HL-60/S4 treated with retinoic acid at 250 ng/mL for 4 days and 3 days (cell line): Measurements from ENCODE around the gene ASB16.
"Not testable (repeated sequence)": the region's sequence is repeated elsewhere in the genome, so short reads cannot be mapped to it uniquely, and the experiment has no call there.

Experiments used
- in situ Hi-C: fragments of 300-500 bp; cut with MboI; formaldehyde crosslinking; loops from 2 replicates; pipeline ENCODE4 v1.7.0; 2022; ENCODE audit warnings: low sequenced_read_pairs

Gene ASB16

DNA sequence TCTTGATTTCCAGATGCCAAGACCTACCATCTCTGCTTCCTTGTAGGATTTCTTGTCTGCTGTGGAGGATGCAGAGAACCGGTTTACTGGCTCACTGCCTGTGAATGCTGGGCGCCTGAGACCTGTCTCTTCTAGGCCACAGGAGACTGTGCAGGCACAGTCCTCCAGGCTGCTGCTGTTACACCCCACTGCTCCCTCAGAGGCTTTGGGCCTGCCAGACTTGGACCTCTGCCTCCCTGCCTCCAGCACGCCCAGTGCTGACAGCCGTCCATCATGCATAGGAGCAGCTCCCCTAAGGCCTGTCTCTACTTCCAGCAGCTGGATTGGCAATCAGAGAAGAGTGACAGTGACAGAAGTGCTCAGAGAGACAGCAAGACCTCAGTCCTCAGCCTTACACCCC is 22.7 kb upstream of the ASB16 start:
- in situ Hi-C loops = no loop called here

DNA sequence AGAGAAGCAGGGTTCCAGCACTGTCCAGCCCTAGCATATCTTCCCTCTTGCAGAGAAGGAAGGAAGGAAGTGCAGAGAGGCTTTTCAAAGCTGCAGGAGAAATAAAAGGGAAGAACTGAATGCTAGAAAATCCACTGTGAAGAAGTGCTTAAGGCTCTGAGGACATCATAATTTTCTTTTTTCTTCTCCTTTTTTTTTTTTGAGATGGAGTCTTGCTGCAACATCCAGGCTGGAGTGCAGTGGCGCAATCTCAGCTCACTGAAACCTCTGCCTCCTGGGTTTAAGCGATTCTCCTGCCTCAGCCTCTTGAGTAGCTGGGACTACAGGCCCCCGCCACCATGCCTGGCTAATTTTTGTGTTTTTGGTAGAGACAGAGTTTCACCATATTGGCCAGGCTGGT is 21.4 kb upstream of the ASB16 start:
- in situ Hi-C loops = not testable (repeated sequence)

DNA sequence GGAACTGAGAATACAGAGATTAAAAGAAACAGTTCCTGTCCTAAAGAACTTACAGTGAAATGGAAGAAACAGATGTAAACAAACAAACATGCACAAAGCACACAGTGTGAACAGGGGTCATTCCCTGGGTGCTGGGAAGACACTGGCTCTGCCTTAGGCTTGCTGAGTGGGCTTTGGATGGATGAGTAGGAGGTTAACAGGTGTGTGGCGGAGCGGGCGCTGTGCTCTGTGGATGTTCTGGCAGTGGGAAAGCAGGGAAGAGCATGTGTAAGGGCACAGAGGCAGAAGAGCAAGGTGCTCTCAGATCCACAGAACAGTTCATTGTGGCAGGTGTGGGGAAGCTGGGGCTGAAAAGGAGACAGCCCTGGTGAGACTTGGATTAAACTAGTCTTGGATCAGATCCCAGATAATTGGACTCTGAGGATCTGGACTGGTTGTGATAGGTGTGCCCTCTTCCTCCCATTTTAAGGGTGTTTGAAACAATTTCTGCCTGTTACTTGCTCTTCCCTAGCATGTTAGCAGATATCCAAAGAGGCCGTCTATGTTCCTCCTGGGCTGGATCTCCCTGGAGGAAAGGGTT is 20.7 kb upstream of the ASB16 start:
- in situ Hi-C loops = no loop called here

DNA sequence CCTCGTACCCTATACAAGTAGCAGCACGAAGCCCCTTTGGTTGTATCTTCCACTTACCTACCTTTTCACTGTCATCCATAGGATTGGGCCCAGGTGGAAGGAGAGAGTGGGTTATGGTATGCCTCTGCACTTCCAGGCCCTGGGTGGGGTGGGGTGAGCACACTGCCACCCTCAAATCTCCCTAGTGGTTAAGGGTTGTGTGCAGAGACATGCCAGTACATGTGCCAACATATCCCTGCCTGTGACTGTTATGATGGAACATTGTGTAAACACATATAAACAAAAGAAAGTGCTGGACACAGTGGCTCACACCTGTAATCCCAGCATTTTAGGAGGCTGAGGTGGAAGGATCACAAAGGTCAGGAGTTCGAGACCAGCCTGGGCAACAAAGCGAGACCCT is 17.6 kb upstream of the ASB16 start:
- in situ Hi-C loops = no loop called here

DNA sequence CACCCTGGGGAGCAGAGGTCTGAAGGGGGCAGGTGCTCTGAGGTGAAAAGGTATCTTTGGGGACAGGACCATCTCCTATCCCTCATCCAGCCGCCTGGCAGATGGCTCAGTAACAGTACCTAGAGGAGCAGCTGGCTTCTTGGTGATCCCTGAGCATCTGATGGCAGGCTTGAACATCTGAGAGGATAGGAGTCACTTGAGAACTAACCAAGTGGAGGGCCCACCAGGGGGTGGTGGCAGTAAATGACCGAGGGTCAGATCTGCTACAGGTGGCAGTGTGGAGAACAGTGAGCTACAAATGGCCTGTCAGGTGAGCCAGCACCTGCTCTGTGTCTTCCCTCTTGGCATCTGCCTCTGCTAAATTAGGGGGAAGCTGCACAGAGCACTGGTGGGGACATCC is 15.0 kb upstream of the ASB16 start:
- in situ Hi-C loops = no loop called here

DNA sequence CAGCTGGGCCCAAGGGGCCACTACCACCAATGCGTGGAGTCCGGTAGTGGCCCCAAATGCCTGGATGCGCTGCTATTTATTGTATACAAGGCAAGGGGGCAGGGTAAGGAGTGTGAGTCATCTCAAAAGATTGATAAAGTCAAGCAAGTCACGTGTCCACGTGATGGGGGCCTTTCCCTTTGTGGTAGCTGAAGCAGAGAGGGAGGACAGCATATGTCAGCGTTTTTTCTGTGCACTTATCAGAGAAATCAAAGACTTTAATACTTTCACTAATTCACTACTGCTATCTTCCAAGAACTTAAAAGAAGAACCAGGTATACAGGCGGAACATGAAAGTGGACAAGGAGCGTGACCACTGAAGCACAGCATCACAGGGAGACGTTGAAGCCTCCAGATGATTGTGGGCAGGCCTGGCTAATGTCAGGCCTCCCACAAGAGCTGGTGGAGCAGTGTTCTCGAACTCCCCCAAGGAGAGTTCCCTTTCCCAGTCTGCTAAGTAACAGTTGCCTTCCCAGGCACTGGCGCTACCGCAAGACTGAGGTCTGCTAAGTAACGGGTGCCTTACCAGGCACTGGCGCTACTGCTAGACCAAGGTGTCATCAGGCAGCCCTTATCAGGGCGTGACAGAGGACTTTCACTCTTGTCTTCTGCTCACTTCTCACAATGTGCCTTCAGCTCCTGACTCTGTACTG is 10.8 kb upstream of the ASB16 start:
- in situ Hi-C loops = no loop called here

DNA sequence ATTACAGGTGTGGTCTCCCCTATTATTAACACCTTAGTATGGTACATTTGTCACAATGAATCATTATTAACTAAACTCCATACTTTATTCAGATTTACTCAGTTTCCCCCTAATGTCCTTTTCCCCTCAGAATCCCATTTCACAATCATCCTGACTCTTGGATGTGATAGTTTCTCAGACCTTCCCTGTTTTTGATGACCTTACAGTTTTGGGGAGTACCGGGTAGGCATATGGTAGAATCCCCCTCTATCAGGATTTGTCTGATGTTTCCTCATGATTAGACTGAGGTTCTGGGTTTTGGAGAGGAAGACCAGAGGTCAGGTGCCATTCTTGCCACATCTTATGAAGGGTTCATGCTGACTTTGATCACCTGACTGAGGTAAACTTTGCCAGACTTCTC is 6.0 kb upstream of the ASB16 start:
- in situ Hi-C loops = no loop called here

DNA sequence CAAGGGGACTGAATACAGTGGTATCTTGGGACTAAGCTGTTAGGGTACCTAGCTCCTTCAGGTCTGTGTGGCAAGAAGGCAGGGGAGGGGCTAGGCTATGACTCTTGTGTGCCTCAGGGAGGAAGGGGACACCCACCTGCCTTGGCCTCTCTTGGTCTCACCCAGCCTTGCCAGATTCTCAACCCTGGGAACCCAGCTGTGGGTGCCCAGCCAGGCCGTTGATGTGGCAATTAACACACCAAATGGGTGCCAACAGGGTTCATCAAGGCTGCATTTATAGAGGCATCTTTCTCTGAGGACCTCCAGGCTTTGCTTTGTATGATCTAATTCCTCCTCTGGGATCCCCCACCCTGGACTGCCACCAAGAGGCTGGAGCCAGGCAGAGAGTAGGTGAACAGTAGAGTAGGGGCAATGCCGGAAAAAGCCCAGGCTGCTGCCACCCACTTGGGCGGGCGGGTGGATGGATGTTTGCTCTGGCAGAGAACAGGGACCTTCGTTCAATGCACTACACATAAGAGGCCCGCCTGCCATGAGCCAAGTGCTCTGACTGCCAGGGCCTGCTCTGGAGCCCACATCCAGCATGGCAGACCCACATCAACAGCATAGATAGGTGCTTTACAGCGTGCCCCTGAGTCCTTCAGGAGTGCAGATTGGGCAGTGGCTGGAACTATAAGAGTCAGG is 3.2 kb upstream of the ASB16 start:
- in situ Hi-C loops = no loop called here

DNA sequence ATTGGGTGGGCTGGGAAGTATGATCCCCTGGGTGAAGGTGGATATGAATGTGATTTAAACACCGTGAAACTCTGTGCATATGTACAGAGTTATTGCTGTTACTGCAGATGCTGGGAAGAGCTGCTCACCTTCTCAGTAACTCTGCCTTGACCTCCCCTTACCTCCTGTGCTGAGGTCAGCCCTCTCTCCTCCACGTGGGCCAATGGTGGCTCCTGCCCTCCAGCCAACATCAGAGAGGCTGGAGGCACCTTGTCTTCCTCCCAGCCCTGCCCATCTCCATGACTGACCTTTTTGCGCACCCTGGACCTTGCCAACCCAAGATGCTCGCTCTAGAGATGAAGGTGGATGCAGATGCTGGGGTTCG is 387 bp upstream of the ASB16 start:
- in situ Hi-C loops = no loop called here

DNA sequence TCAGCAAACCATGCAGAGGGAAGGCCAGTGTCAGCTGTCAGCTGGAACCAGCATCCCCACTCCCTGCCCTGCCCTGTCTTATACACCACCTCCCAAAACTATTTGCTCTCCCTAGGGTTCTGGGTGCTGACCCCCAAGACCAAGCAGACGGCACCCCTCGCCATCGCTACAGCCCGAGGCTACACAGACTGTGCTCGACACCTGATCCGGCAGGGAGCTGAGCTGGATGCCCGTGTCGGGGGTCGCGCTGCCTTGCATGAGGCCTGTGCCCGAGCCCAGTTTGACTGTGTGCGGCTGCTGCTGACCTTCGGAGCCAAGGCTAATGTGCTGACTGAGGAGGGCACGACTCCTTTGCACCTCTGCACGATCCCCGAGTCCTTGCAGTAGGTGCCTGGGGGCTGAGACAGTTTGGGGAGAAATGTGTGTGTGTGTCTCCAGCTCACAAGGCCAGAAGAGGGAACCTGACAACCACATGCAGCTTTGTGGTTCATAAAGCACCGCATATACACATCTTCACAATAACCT is 1.5 kb downstream of the ASB16 start:
- in situ Hi-C loops = no loop called here

DNA sequence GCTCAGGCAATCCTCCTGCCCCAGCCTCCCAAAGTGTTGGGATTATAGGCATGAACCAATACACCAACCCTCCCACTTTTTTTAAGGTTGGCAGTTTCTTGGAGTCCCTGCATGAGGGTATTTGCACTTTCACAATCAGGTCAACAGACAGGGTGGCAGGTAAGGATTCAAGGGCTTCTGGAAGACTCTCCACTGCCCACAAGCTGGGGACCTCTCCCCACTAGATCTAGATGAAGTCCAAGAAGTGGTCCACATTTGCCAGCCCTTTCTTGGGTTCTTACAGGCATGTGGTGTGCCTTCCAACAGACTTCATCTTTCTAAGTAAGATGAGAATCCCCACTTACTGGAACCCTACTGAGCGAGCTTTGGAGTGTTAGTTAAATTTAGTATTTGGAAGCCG is 3.9 kb downstream of the ASB16 start:
- in situ Hi-C loops = no loop called here

DNA sequence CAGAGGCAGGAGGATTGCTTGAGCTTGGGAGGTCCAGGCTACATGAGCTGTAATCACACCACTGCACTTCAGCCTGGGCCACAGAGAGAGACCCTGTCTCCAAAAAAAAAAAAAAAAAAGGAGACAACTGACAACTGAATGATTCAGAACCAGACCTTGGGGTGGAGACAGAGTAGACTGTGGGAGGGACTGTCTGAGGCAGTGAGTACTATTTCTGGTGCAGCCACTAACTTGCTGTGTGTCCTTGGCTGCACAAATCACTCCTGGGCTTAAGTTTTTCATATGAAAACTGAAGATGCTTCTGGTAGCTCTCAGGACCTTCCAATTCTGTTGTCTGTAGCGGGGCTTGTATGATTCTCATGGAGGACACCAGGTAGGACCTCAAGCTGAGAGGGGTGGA is 5.8 kb downstream of the ASB16 start:
- in situ Hi-C loops = no loop called here

DNA sequence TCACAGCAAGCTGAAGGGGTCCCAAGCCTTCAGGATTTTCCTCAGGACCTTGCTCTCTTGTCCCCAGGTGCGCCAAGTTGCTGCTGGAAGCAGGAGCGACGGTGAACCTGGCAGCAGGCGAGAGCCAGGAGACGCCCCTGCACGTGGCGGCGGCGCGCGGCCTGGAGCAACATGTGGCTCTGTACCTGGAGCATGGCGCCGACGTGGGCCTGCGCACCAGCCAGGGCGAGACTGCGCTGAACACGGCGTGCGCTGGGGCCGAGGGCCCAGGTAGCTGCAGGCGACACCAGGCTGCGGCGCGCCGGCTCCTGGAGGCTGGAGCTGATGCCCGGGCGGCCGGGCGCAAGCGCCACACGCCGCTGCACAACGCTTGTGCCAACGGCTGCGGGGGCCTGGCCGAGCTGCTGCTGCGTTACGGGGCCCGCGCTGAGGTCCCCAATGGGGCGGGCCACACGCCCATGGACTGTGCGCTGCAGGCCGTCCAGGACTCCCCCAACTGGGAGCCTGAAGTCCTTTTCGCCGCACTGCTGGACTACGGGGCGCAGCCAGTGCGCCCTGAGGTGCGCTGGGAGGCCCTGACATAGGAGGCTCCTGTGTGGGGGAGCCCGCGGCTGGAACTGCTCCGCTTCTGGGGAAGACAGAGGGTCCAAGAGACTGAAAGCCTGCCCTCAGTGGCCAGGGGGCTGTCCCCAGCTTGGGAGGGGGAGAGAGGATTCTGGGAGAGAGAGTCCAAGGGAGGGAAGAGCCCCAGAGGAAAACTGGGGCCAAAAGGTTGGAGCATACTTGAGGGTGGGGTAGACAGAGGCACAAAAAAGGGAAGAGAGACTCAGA is 6.4 kb downstream of the ASB16 start:
- in situ Hi-C loops = no loop called here

DNA sequence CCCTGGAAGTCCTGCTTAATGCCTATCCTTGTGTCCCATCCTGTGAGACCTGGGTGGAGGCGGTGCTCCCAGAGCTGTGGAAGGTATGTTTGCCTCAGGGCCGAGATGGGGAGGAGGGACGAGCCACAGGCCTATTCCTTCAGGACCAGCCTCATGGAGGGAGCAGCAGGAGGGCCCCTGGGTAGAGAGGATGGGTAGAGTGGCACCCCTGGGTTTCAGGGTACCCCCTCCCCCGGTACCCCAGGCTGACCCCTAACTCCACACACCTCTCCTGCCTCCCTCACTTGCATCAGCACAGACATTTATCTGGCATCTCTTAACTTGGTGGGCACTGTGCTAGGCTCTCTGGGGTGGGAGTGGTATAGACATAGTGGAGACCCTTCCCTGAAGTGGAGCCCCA is 7.1 kb downstream of the ASB16 start:
- in situ Hi-C loops = no loop called here

DNA sequence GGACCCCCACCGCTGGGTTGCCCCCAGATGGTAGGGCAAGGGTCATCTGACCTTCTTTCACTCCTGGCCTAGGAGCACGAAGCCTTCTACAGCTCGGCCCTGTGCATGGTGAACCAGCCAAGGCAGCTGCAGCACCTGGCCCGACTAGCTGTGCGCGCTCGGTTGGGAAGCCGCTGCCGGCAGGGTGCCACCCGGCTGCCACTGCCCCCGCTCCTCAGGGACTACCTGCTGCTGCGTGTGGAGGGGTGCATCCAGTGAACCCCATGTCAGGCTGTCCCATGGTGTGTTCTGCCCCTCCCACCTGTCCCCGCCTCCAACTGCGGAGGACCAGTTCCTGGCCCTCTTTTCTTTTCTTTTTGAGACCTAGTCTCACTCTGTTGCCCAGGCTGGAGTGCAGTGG is 7.6 kb downstream of the ASB16 start:
- in situ Hi-C loops = no loop called here

DNA sequence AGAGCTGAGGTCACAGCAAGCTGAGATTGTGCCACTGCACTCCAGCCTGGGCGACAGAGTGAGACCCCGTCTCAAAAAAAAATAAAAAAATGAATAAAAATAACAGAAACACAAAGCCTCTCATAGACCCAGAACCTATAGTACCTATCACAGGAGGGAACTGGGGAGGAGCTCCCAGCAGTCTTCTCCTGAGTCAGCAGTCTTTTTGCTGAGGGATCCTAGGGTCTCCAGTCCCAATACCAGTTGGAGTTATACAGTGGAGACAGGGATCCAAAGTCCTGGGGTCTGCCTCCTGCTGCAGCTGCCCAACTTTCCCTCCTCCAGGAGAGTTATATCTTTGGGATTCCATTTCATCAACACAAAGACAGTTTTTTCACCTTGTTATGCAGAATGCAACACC is 12.5 kb downstream of the ASB16 start:
- in situ Hi-C loops = no loop called here

DNA sequence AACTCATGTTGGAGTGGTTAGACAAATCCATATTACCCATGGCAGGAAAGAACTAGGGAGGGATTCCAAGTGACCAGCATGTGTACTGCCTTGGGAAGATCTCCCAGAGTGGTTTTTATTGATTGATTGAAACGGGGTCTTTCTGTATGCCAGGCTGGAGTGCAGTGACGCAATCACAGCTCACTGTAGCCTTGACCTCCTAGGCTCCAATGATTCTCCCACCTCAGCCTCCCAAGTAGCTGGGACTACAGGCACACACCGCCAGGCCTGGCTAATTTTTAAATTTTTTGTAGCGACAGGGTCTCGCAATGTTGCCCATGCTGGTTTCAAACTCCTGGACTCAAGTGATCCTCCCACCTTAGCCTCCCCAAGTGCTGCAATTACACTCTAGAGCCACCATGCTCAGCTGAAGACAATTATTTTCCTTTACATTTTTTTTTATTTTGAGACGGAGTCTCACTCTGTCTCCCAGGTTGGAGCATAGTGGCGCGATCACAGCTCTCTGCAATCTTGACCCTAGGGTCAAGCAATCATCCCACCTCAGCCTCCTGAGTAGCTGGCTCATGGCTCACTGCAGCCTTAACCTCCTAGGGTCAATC is 13.8 kb downstream of the ASB16 start:
- in situ Hi-C loops = no loop called here

DNA sequence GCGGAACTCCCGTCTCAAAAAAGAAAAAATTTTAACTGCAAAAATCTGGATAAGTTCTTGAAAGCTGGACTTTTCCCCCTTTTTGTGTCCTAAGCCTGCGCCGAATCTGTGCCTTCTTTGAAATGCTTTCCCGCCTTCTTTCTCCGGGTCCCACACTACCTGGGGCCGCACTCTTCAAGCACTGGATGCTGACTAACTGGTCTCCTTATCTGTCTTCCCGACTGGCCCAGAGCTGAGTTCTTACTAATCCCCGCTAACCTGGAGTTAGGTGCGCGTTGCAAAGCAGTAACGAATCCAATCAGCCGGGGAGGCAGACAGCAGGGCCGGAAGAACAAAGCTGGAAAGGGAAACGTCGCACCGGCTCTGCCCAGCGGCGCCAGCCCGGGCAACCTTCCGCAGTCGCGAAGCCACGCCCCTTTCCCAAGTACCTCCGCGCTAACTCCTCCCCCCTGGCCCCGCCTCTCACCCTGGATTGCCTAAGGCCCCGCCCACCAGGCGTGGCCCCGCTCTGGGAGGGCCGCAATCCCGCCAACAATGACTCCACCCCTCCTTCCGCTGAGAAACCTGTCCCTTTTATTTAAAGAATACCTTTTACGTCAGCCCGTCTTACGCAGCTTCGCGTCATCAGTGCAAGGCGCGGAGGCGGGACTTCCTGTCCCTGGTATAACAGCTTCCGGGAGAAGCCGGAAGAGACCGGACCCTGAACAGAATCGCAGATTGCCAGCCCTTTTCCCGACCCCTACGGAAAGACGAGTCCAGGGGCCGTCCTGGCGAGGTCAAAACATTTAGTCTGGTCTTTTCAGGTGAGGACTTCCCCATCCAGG is 16.0 kb downstream of the ASB16 start, which contains the start of gene TMUB2:
TSS of gene TMUB2 (plus strand) at position 666 of the 824 bp plus-strand sequence. CDS start 737 bp downstream, outside the sequence.
- in situ Hi-C loops = no loop called here

DNA sequence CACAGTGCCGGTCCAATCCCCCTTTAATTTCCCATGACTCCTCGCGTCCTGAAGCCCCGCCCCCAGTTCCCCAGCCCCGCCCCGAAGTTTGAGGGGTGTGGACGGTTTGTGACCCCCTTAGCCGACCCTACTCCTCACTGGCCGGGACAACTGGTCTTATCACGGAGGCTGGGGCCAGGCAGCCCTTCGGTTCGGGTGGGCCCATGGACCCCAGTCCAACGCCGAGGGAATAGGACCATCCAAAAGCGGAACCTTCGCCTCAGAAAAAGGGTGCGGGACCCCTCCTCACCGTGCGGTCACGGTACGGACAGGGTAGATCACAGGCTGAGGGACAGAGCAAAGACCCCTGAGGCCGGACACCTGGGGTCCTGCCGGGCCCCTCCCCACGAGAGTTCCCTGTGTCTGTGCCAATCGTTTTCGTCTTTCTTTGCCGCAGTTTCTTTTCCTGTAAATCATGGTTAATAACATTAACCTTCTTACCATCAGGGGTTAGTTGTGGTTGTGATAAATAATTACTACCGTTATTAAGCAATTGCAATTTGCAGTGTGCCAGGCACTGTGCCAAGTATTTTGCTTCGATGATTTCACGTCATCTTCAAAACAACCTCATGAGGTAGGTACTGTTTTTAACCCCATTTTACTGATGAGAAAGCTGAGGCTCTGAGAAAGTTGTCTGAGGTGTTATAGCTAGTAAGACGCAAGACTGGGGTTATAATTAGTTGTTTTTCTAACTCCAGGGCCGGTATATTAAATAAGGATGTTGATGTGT is 16.8 kb downstream of the ASB16 start:
- in situ Hi-C loops = no loop called here
